Common myeloid progenitor, CD34-positive (primary cell): ENCODE results near the gene BACH2.
A peak's percentile ranks its signal among the peaks of the same experiment; 100 is the strongest.
"Not testable (repeated sequence)": the region's sequence is repeated elsewhere in the genome, so short reads cannot be mapped to it uniquely, and the experiment has no call there.

ENCODE experiments used
- CTCF ChIA-PET: fragments of 350-600 bp; sonication (Branson Sonifier 250); formaldehyde crosslinking; loops from one replicate; lab custom pipeline; 2021; ENCODE audit warnings: antibody characterized with exemption; lab: Charles Lee
- POLR2A ChIA-PET: fragments of 350-600 bp; sonication (Branson Sonifier 250); formaldehyde crosslinking; loops from one replicate; lab custom pipeline; 2021; ENCODE audit warnings: antibody characterized with exemption; lab: Charles Lee
- DNase-seq, 3 donors: peaks; one replicate each; pipeline versions ENCODE4 v3.0.0 to v3.0.0-alpha.2; 2013
- H3K27ac ChIP-seq, 2 experiments: 1 replicate in 1 of 2; 2 replicates in 1 of 2; pipeline ENCODE4 v1.7.0; 2013; ENCODE audit warnings: inconsistent platforms in 2 of 2, low read length in 2 of 2, mild to moderate bottlenecking in 2 of 2, low read depth in 1 of 2, moderate library complexity in 1 of 2; ENCODE audit not compliant: severe bottlenecking in 2 of 2, insufficient read depth in 1 of 2, poor library complexity in 1 of 2
- H3K27me3 ChIP-seq, 5 experiments: replicated peaks in 2 of 5; 1 replicate in 3 of 5; 2 replicates in 2 of 5; pipeline versions ENCODE4 v1.6.1 to v1.7.0; 2013; ENCODE audit warnings: low read length in 4 of 5, mild to moderate bottlenecking in 2 of 5, moderate library complexity in 2 of 5, inconsistent platforms in 1 of 5; ENCODE audit not compliant: insufficient read depth in 5 of 5, control insufficient read depth in 4 of 5
- H3K36me3 ChIP-seq, 4 experiments: 1 replicate in 2 of 4; 2 replicates in 2 of 4; pipeline versions ENCODE4 v1.6.1 to v1.7.0; 2013; ENCODE audit warnings: low read length in 3 of 4, control low read depth in 1 of 4, mild to moderate bottlenecking in 1 of 4; ENCODE audit not compliant: control insufficient read depth in 4 of 4, insufficient read depth in 4 of 4
- H3K4me1 ChIP-seq, 4 experiments: 1 replicate in 3 of 4; 2 replicates in 1 of 4; pipeline versions ENCODE4 v1.6.1 to v1.7.1; 2013; ENCODE audit warnings: low read length in 3 of 4, mild to moderate bottlenecking in 3 of 4, control low read depth in 1 of 4, inconsistent platforms in 1 of 4, moderate library complexity in 1 of 4; ENCODE audit not compliant: control insufficient read depth in 4 of 4, insufficient read depth in 4 of 4; ENCODE audit errors: control extremely low read depth in 1 of 4
- H3K4me3 ChIP-seq, 7 experiments: 1 replicate in 4 of 7; 2 replicates in 3 of 7; pipeline versions ENCODE4 v1.5.1 to v1.7.0; 2013; ENCODE audit warnings: mild to moderate bottlenecking in 7 of 7, low read length in 6 of 7, moderate library complexity in 6 of 7, inconsistent platforms in 2 of 7, low read depth in 2 of 7, control low read depth in 1 of 7; ENCODE audit not compliant: insufficient read depth in 4 of 7, control insufficient read depth in 1 of 7; ENCODE audit errors: extremely low read depth in 1 of 7
- H3K9me3 ChIP-seq, 5 experiments: 1 replicate in 4 of 5; 2 replicates in 1 of 5; pipeline versions ENCODE4 v1.6.1 to v1.7.1; 2013; ENCODE audit warnings: low read length in 4 of 5, mild to moderate bottlenecking in 2 of 5, inconsistent platforms in 1 of 5, low read depth in 1 of 5, moderate library complexity in 1 of 5; ENCODE audit not compliant: control insufficient read depth in 4 of 5, insufficient read depth in 2 of 5; ENCODE audit errors: control extremely low read depth in 1 of 5
- WGBS: methylation state at CpG from one replicate; pipeline ENCODE4 v1.1.5; 2013; ENCODE audit not compliant: insufficient coverage; 5-methylcytosine and 5-hydroxymethylcytosine counted together

Gene BACH2

DNA sequence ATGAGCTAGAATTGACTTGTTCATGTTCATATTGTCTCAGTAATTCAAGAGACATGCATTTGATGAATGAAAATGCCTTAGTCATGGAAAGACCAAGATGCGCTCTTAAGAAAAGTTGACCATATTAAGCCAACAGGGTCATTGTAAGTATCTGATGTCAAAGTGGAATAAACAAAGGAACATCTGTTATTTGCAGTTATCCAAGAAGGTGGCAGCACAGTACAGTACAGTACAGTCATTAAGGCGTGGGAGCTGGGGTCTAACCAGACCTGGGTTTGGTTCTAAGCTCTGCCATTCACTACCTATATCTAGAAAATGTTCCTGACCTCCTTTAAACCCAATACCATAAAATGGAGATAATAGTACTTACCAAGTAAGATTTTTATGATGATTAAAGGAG lies 178.1 kb downstream of the BACH2 start:
- no peak for DNase-seq
- WGBS = 100% methylated on average over 1 of the region's 2 CpGs
- CTCF ChIA-PET = interaction anchor here (0.8 to 2.7 kb wide), 8 partner anchors 9 to 361 kb away, joined by 3 to 14 read pairs (median 3); no protein-coding TSS in a partner anchor

GRCh38 chr6:90118069-90118468 lies 178.6 kb downstream of the BACH2 start:
- CTCF ChIA-PET = interaction anchor here (1.0 to 1.5 kb wide), 7 partner anchors 9 to 361 kb away, joined by 3 to 5 read pairs (median 3); no protein-coding TSS in a partner anchor
- no CpG with 5 or more reads among the region's 1 CpG for WGBS
- no peak for DNase-seq
- H3K27ac ChIP-seq = no peak overlapping the region
- peaks cover 0 to 14% (median 4%) of the 10 kb centered on the region in 5 experiments for H3K9me3 ChIP-seq
- no peaks in the 10 kb centered on the region for H3K36me3 ChIP-seq
- POLR2A ChIA-PET = no interaction called here
- no peak overlapping the region for H3K4me3 ChIP-seq
- no peaks in the 10 kb centered on the region for H3K4me1 ChIP-seq
- H3K27me3 ChIP-seq = no peaks in the 10 kb centered on the region

More for the DNA sequence above, 178.1 kb downstream of the BACH2 start:
- Histone ChIP-seq H3K27ac (no peak overlapping the region), H3K36me3 (no peaks in the 10 kb centered on the region), H3K4me3 (no peak overlapping the region), H3K4me1 (no peaks in the 10 kb centered on the region), H3K9me3 (peaks cover 0 to 9% (median 3%) of the 10 kb centered on the region in 5 experiments), H3K27me3 (no peaks in the 10 kb centered on the region)
- POLR2A ChIA-PET = no interaction called here

- H3K27me3 ChIP-seq, DNase-seq, H3K27ac ChIP-seq, H3K4me1 ChIP-seq, H3K4me3 ChIP-seq, POLR2A ChIA-PET, H3K36me3 ChIP-seq: not testable (repeated sequence)
- CTCF ChIA-PET = interaction anchor here (1.2 to 1.6 kb wide), 2 partner anchors 9 to 363 kb away, joined by 3 read pairs; no protein-coding TSS in a partner anchor
- peaks cover 0 to 19% (median 4%) of the 10 kb centered on the region in 5 experiments for H3K9me3 ChIP-seq
- WGBS = no CpG with 5 or more reads among the region's 3 CpGs
These were observed 180.5 kb downstream of the BACH2 start for GRCh38 chr6:90116126-90116525.

DNA sequence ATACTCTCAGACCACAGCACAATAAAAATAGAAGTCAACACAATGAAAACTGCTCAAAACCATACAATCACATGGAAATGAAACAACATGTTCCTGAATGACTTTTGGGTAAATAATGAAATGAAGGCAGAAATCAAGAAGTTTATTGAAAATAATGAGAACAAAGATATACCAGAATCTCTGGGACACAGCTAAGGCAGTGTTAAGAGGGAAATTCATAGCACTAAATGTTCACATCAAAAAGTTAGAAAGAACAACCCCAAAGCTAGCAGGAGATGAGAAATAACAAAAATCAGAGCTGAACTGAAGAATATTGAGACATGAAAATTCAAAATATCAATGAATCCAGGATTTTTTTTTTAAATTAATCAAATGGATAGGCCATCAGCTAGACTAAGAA lies 183.3 kb downstream of the BACH2 start:
- Histone ChIP-seq H3K36me3 (no peaks in the 10 kb centered on the region), H3K4me3 (no peak overlapping the region), H3K4me1 (peaks cover 0 to 4% (median 0%) of the 10 kb centered on the region in 4 experiments), H3K9me3 (peaks cover 0 to 19% (median 4%) of the 10 kb centered on the region in 5 experiments), H3K27me3 (no peaks in the 10 kb centered on the region), H3K27ac (no peak overlapping the region)
- no peak for DNase-seq
- ChIA-PET POLR2A (no interaction called here), CTCF (interaction anchor here (1.0 kb wide), 1 partner anchor 10 kb away, joined by 3 read pairs; no protein-coding TSS in a partner anchor)

DNA sequence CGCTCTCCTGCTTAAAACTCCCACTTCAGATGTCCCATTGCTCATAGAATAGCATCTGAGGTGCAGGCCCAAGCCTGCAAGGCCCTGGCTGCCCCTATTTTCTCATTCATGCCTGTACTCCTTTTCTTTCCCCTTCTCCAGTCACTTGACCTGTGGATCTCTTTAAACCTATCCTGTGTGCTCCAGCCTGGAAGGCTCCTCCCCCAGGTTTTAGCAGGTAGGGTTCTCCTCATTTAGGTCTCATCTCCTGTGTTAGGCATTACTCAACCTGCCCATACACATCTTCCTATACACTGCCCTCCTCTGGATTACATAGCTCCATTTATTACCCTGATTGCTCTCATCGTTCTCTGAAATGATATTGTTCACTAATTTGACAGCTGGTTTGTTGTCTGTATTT lies 185.3 kb downstream of the BACH2 start:
- CTCF ChIA-PET = no interaction called here
- H3K27ac ChIP-seq = no peak overlapping the region
- H3K4me3 ChIP-seq = no peak overlapping the region
- no peak for DNase-seq
- 100% methylated on average over 1 of the region's 2 CpGs for WGBS
- peaks cover 0 to 19% (median 4%) of the 10 kb centered on the region in 5 experiments for H3K9me3 ChIP-seq
- no peaks in the 10 kb centered on the region for H3K36me3 ChIP-seq
- POLR2A ChIA-PET = no interaction called here
- H3K27me3 ChIP-seq = no peaks in the 10 kb centered on the region
- peaks cover 0 to 4% (median under 1%) of the 10 kb centered on the region in 4 experiments for H3K4me1 ChIP-seq

- POLR2A ChIA-PET = no interaction called here
- CTCF ChIA-PET = no interaction called here
- Histone ChIP-seq H3K27me3 (no peaks in the 10 kb centered on the region), H3K9me3 (peaks cover 0 to 19% (median 3%) of the 10 kb centered on the region in 5 experiments), H3K4me1 (peaks cover 1 to 6% (median 3%) of the 10 kb centered on the region in 4 experiments), H3K4me3 (no peak overlapping the region), H3K27ac (no peak overlapping the region), H3K36me3 (no peaks in the 10 kb centered on the region)
- DNase-seq = peak in 2 of 3 donors; percentile 41 to 48
- 86% methylated on average over 3 of the region's 5 CpGs for WGBS
These were observed 185.7 kb downstream of the BACH2 start for GRCh38 chr6:90110971-90111370.

- DNase-seq = no peak
- 82% methylated on average over 3 of the region's 4 CpGs for WGBS
These were observed 187.5 kb downstream of the BACH2 start for GRCh38 chr6:90109141-90109540.

More at GRCh38 chr6:90109141-90109540, 187.5 kb downstream of the BACH2 start:
- no peaks in the 10 kb centered on the region for H3K27me3 ChIP-seq
- ChIA-PET POLR2A (interaction anchor here (1.0 kb wide), 1 partner anchor 11 kb away, joined by 4 read pairs; no protein-coding TSS in a partner anchor), CTCF (interaction anchor here (1.4 kb wide), 1 partner anchor 261 kb away, joined by 4 read pairs; no protein-coding TSS in a partner anchor)
- H3K4me1 ChIP-seq = peaks cover 5 to 17% (median 11%) of the 10 kb centered on the region in 4 experiments
- H3K9me3 ChIP-seq = peaks cover 0 to 15% (median 3%) of the 10 kb centered on the region in 5 experiments
- no peaks in the 10 kb centered on the region for H3K36me3 ChIP-seq
- H3K4me3 ChIP-seq = no peak overlapping the region
- H3K27ac ChIP-seq = no peak overlapping the region
